ENCODE data around the gene TRAF5.

DNA sequence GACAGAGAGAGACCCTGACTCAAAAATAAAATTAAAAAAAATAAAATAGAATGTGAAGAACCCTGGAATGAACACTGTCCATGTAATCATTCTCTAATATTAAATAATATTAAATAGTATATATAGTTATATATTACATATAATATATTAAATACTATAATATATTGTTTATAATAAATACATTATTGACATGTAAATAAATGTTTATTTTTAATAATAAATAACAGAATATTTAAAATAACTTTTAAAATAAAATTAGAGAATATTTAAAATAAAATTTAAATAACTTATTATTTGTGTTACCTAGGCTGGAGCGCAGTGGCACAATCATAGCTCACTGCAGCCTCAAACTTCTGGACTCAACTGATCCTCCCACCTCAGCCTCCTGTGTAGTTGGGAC, 32.1 kb downstream of the TRAF5 start:
- TF ChIP-seq, protein P1, sequence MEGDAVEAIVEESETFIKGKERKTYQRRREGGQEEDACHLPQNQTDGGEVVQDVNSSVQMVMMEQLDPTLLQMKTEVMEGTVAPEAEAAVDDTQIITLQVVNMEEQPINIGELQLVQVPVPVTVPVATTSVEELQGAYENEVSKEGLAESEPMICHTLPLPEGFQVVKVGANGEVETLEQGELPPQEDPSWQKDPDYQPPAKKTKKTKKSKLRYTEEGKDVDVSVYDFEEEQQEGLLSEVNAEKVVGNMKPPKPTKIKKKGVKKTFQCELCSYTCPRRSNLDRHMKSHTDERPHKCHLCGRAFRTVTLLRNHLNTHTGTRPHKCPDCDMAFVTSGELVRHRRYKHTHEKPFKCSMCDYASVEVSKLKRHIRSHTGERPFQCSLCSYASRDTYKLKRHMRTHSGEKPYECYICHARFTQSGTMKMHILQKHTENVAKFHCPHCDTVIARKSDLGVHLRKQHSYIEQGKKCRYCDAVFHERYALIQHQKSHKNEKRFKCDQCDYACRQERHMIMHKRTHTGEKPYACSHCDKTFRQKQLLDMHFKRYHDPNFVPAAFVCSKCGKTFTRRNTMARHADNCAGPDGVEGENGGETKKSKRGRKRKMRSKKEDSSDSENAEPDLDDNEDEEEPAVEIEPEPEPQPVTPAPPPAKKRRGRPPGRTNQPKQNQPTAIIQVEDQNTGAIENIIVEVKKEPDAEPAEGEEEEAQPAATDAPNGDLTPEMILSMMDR (IDR thresholded peaks at IDR 0.05; ENCODE audit: extremely low read depth in 1 of 2, insufficient read depth in 1 of 2, low read depth in 1 of 2, low read length in 2 of 2): no peak
- TF ChIP-seq POLR2A (IDR thresholded peaks at IDR 0.05; ENCODE audit: low read depth, low read length): no peak

Data from endothelial cell of umbilical vein (primary cell).